PC-3 (cell line): Measurements from ENCODE around the gene SLC35F3.

Source experiments
- EZH2 ChIP-seq: fragments of 300-600 bp; sonication (generic); IDR thresholded peaks from one replicate; pipeline ENCODE4 v1.6.1; 2017; ENCODE audit warnings: antibody characterized with exemption, mild to moderate bottlenecking, low read length; ENCODE audit not compliant: unreplicated experiment
- EZH2phosphoT487 ChIP-seq: fragments of 300-600 bp; sonication (generic); IDR thresholded peaks from 2 replicates; pipeline ENCODE4 v1.6.1; 2018; ENCODE audit warnings: mild to moderate bottlenecking, antibody characterized with exemption, low read length, borderline replicate concordance
- TF ChIP-seq, protein P1 (sequence below): fragments of 300-600 bp; sonication (generic); conservative IDR thresholded peaks from 2 replicates; pipeline ENCODE4 v1.5.1; 2017; ENCODE audit warnings: antibody characterized with exemption, low read depth, mild to moderate bottlenecking, low read length

GRCh38 chr1:234281826-234282489 is 377.5 kb downstream of the SLC35F3 start:
- TF ChIP-seq, protein P1, sequence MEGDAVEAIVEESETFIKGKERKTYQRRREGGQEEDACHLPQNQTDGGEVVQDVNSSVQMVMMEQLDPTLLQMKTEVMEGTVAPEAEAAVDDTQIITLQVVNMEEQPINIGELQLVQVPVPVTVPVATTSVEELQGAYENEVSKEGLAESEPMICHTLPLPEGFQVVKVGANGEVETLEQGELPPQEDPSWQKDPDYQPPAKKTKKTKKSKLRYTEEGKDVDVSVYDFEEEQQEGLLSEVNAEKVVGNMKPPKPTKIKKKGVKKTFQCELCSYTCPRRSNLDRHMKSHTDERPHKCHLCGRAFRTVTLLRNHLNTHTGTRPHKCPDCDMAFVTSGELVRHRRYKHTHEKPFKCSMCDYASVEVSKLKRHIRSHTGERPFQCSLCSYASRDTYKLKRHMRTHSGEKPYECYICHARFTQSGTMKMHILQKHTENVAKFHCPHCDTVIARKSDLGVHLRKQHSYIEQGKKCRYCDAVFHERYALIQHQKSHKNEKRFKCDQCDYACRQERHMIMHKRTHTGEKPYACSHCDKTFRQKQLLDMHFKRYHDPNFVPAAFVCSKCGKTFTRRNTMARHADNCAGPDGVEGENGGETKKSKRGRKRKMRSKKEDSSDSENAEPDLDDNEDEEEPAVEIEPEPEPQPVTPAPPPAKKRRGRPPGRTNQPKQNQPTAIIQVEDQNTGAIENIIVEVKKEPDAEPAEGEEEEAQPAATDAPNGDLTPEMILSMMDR: no peak
- TF ChIP-seq EZH2phosphoT487 (no peak), EZH2 (no peak)
